Coronary artery (tissue), 2 donors: ENCODE results near the gene IFT74.

ENCODE experiments used
- DNase-seq: peaks from one replicate; pipeline ENCODE4 v3.0.0-alpha.2; 2017; ENCODE audit warnings: low spot score
- H3K27ac ChIP-seq, 2 donors: fragments of 200-600 bp; sonication (generic); one replicate each; pipeline ENCODE4 v1.5.1; 2016 to 2019
- H3K4me3 ChIP-seq: fragments of 200-600 bp; sonication (generic); 2 replicates; pipeline ENCODE4 v1.5.1; 2016; ENCODE audit warnings: mild to moderate bottlenecking, moderate library complexity
- CTCF ChIP-seq: fragments of 200-600 bp; sonication (generic); IDR thresholded peaks from one replicate; pipeline ENCODE4 v1.5.1; 2019; ENCODE audit warnings: antibody characterized with exemption

IFT74 gene

DNA sequence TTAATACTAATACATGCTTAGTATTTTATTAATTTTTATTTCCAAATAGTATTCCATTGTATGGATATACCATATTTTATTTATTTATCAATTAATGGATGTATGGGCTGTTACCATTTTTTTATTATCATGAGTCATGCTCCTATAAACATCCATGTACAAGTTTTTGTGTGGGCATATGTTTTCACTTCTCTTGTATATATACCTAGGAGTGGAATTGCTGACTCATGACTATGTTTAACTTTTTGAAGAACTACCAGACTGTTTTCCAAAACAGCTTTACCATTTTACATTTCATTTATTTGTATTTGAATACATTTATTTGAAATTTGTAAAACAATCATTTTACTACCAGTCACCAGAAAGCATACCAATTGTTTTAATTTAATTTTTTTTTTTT lies 63.4 kb downstream of the IFT74 start:
- Histone ChIP-seq H3K27ac (no peak overlapping the region), H3K4me3 (no peak overlapping the region)
- DNase-seq = no peak
- TF ChIP-seq CTCF = no peak

DNA sequence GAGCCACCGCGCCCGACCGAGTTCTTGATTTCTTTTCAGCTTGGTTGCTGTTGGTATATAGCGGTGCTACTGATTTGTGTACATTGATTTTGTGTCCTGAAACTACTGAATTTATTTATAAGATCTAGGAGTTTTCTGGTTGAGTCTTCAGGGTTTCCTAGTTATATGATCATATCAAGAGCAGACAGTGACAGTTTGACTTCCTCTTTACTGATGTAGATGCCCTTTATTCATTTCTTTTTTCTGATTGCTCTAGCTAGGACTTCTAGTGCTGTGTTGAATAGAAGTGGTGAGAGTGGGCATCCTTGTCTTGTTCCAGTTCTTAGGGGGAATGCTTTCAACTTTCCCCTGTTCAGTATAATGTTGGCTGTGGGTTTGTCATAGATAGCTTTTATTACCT lies 66.7 kb downstream of the IFT74 start:
- Histone ChIP-seq H3K27ac (no peak overlapping the region), H3K4me3 (no peak overlapping the region)
- DNase-seq = no peak
- TF ChIP-seq CTCF = no peak

DNA sequence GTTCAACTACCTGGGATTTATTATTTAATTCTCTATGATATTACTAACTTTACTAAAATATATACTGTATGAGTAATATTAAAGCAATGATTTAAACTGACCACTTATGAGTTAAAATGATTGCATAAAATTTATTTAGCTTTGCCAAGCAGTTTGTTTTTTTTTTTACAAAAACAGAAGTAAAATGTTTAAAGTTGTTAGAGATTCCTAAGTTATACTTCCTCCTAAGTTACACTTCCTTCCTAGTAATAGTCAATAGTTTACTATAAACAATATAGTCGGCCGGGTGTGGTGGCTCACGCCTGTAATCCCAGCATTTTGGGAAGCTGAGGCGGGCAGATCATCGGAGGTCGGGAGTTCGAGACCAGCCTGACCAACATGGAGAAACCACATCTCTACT lies 73.0 kb downstream of the IFT74 start:
- Histone ChIP-seq H3K27ac (no peak overlapping the region), H3K4me3 (no peak overlapping the region)
- TF ChIP-seq CTCF = no peak
- no peak for DNase-seq

DNA sequence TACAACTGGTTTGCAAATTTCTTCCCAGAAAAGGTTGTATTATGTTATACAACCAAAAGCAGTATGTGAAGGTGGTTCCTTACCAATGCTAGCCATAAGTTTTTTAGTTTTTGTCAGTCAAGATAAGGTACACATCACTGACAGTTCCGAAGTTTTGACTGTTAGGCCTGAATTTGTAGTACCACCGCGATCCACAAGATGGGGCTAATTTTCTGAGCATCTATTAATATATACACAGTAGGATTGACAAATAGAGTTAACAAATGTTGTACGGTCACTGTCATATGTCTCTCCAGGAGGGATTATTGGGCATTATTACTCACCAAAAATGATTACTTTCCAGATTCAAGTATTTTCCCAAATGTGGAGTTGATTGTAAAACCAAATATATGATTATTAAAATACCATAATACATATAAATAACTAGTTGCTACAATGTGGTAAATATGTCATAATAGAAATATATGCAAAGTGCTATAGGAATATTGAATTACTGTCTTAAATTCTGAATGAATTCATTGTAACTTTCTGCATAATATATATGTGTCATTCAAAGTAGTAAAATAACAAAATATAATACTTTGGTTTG lies 77.7 kb downstream of the IFT74 start:
- Histone ChIP-seq H3K4me3 (no peak overlapping the region), H3K27ac (no peak overlapping the region)
- peak; percentile 70 for TF ChIP-seq CTCF
- DNase-seq = no peak

GRCh38 chr9:27037499-27037898 lies 81.3 kb downstream of the IFT74 start:
- Histone ChIP-seq H3K4me3 (no peak overlapping the region), H3K27ac (no peak overlapping the region)
- no peak for TF ChIP-seq CTCF
- DNase-seq = no peak

DNA sequence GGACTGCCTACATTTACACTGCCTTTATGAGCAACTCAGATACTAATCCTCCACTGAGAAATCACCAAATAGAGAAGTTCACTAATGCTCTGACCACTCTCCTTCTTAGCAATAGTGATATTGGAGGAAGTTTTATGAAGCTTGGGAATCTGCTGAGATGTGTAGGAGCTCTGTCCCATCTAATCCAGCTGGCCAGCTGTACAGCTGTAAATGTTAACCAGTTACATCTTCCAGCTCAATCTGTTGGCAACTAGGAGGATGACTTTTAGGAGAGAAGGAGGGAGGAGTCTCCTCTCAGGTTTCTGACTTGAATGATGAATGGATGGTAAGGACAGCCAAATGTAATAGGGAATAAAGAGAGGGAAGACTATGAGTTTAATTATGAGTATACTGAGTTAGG lies 85.5 kb downstream of the IFT74 start:
- TF ChIP-seq CTCF = no peak
- no peak overlapping the region for H3K4me3 ChIP-seq
- DNase-seq = no peak
- H3K27ac ChIP-seq = no peak overlapping the region

DNA sequence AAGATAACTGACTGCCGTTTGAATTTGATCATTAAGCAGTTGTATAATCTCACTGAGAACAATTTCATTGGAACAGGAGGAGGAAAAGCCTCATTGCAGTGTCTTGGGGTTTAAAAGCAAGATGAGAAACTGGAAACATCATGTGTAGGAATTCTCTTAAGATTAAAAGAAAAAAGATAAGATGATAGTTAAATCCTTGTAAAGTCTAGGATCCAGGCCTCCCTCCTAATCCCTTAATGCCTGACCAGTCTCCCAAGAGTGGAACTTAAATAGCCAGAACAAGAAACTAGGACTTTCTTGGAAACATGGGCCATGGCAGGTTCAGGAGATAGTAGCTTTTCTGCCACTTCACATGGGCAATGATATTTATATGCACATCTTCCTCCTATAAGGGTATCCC lies 86.3 kb downstream of the IFT74 start:
- no peak for TF ChIP-seq CTCF
- H3K27ac ChIP-seq = no peak overlapping the region
- DNase-seq = no peak
- H3K4me3 ChIP-seq = no peak overlapping the region
